Stimulated activated CD4-positive, alpha-beta T cell treated with anti-CD3 and anti-CD28 coated beads, TNF-alpha, amount 100 ng/mL, for 24 hours (primary cell): ENCODE results near the gene SPPL2C.

ENCODE experiments used
- DNase-seq, 3 experiments: peaks; one replicate each; pipeline ENCODE4 v3.0.0-alpha.2; 2020; ENCODE audit warnings: low read depth in 3 of 3

Gene SPPL2C

GRCh38 chr17:45828171-45828570 lies 16.5 kb upstream of the SPPL2C start:
- no peak for DNase-seq

GRCh38 chr17:45828582-45829133 lies 16.0 kb upstream of the SPPL2C start:
- no peak for DNase-seq

- DNase-seq = no peak
Measured at GRCh38 chr17:45833920-45834319, 10.8 kb upstream of the SPPL2C start.

GRCh38 chr17:45834471-45835396 lies 9.9 kb upstream of the SPPL2C start:
- no peak for DNase-seq

- DNase-seq = no peak
Measured at GRCh38 chr17:45835481-45835880, 9.2 kb upstream of the SPPL2C start.

- no peak for DNase-seq
Measured at GRCh38 chr17:45836047-45837044, 8.3 kb upstream of the SPPL2C start.

GRCh38 chr17:45837187-45837586 lies 7.5 kb upstream of the SPPL2C start:
- DNase-seq = no peak

GRCh38 chr17:45837603-45838002 lies 7.1 kb upstream of the SPPL2C start:
- no peak for DNase-seq

- DNase-seq = no peak
Measured at GRCh38 chr17:45838751-45839295, 5.9 kb upstream of the SPPL2C start.

GRCh38 chr17:45839442-45839841 lies 5.2 kb upstream of the SPPL2C start:
- DNase-seq = no peak

GRCh38 chr17:45841186-45841585 lies 3.5 kb upstream of the SPPL2C start:
- no peak for DNase-seq

GRCh38 chr17:45841883-45842525 lies 2.7 kb upstream of the SPPL2C start:
- DNase-seq = no peak

- DNase-seq = no peak
Measured at GRCh38 chr17:45843722-45844121, 959 bp upstream of the SPPL2C start.

- DNase-seq = no peak
Measured at GRCh38 chr17:45845376-45846185, 900 bp downstream of the SPPL2C start.

- DNase-seq = no peak
Measured at GRCh38 chr17:45846223-45846622, 1.5 kb downstream of the SPPL2C start.

- DNase-seq = no peak
Measured at GRCh38 chr17:45846646-45847045, 2.0 kb downstream of the SPPL2C start.

GRCh38 chr17:45847101-45847500 lies 2.4 kb downstream of the SPPL2C start:
- DNase-seq = no peak

GRCh38 chr17:45847747-45848146 lies 3.1 kb downstream of the SPPL2C start:
- no peak for DNase-seq

GRCh38 chr17:45848405-45848804 lies 3.7 kb downstream of the SPPL2C start:
- DNase-seq = no peak

- no peak for DNase-seq
Measured at GRCh38 chr17:45848868-45849535, 4.3 kb downstream of the SPPL2C start.
